ENCODE results near the gene DNAJC4. TPM values are rescaled to one million over a fixed set of nuclear protein-coding genes. Genes with fewer than 3 reads are reported as not detected.

Gene DNAJC4
- total and polyA plus RNA-seq, 2 of the 8 experiments (the other 6 are each of a cell fraction or from before 2014, with no cell fraction given) = 14.6 to 31.0 TPM

GRCh38 chr11:64218628-64219353 is 11.6 kb upstream of the DNAJC4 start:
- H2BK20ac ChIP-seq (ENCODE audit: low read length) = no peak overlapping the region
- H3K4ac ChIP-seq (replicated peaks; ENCODE audit: insufficient read length, low read depth, low read length) = no peak overlapping the region
- H2BK12ac ChIP-seq (ENCODE audit: low read depth, low read length) = no peak overlapping the region
- no peak overlapping the region for H3K4me3 ChIP-seq (ENCODE audit: extremely low read depth in 1 of 4, insufficient read depth in 2 of 4, low read depth in 3 of 4, low read length in 4 of 4)
- no peak overlapping the region for H3K18ac ChIP-seq (ENCODE audit: extremely low read depth, low read length)
- no peaks in the 10 kb centered on the region for H3K4me1 ChIP-seq (replicated peaks in 1 of 4; ENCODE audit: control insufficient read depth in 3 of 4, insufficient read depth in 4 of 4, low read length in 3 of 4)
- H3K9me3 ChIP-seq (ENCODE audit: insufficient read depth in 2 of 2, low read depth in 1 of 2, low read length in 1 of 2) = no peaks in the 10 kb centered on the region
- H2AK5ac ChIP-seq (ENCODE audit: low read depth, low read length) = no peak overlapping the region
- no peak overlapping the region for H3K4me2 ChIP-seq (ENCODE audit: insufficient read depth in 1 of 2, low read depth in 2 of 2, low read length in 2 of 2)
- no peak overlapping the region for H2AFZ ChIP-seq (ENCODE audit: low read length)
- ChIA-PET CTCF (ENCODE audit: partially characterized antibody) (interaction anchor here (0.6 to 7.0 kb wide), 5 partner anchors 10 to 241 kb away, joined by 3 to 68 read pairs (median 3); partner anchors contain the start of gene FERMT3), POLR2A (ENCODE audit: partially characterized antibody) (interaction anchor here (1.1 to 14.1 kb wide), 7 partner anchors 10 to 50 kb away, joined by 3 to 253 read pairs (median 4); partner anchors contain the start of genes FERMT3, STIP1 and VEGFB)
- no peak overlapping the region for H3K27ac ChIP-seq (ENCODE audit: low read depth, low read length)
- no peak overlapping the region for H4K8ac ChIP-seq (ENCODE audit: extremely low read depth, insufficient read depth, low read length)
- H3K9ac ChIP-seq (replicated peaks in 1 of 4; ENCODE audit: extremely low read depth in 1 of 4, low read depth in 3 of 4, low read length in 3 of 4) = no peak overlapping the region
- no peak overlapping the region for H2BK120ac ChIP-seq (replicated peaks; ENCODE audit: low read depth, low read length)
- peaks cover 0 to 7% (median 3%) of the 10 kb centered on the region in 4 experiments; a peak in 4 of 8 replicates for H3K36me3 ChIP-seq (ENCODE audit: control insufficient read depth in 2 of 4, insufficient read depth in 4 of 4, low read length in 3 of 4)
- H3K23me2 ChIP-seq (ENCODE audit: low read depth, low read length) = no peaks in the 10 kb centered on the region
- DNase-seq (ENCODE audit: low read depth in 1 of 2, low spot score in 2 of 2) = no peak
- H4K91ac ChIP-seq (replicated peaks; ENCODE audit: insufficient read length, low read length) = no peak overlapping the region
- H3K79me1 ChIP-seq (ENCODE audit: low read depth, low read length) = no peaks in the 10 kb centered on the region
- no peaks in the 10 kb centered on the region for H3K79me2 ChIP-seq (ENCODE audit: control insufficient read depth in 1 of 2, insufficient read depth in 2 of 2, low read length in 2 of 2)
- no peak for FAIRE-seq
- H3K27me3 ChIP-seq (replicated peaks in 1 of 4; ENCODE audit: control insufficient read depth in 3 of 4, extremely low read depth in 1 of 4, insufficient read depth in 3 of 4, low read length in 3 of 4) = no peaks in the 10 kb centered on the region
- peaks cover 2 to 8% of the 10 kb centered on the region in 2 experiments for H4K20me1 ChIP-seq (replicated peaks in 1 of 2; ENCODE audit: control insufficient read depth in 1 of 2, insufficient read depth in 2 of 2, low read length in 2 of 2)
- no peak overlapping the region for H3K14ac ChIP-seq (ENCODE audit: insufficient read length)
- no peak overlapping the region for H3K23ac ChIP-seq (ENCODE audit: insufficient read length)
- no peak overlapping the region for H2BK15ac ChIP-seq (ENCODE audit: low read length)
- H2BK5ac ChIP-seq (ENCODE audit: low read depth, low read length) = no peak overlapping the region
- H3K56ac ChIP-seq (replicated peaks; ENCODE audit: insufficient read length, low read depth, low read length) = no peak overlapping the region
- H4K5ac ChIP-seq (ENCODE audit: insufficient read length, low read depth, low read length) = no peak overlapping the region
- no peak for TF ChIP-seq TAF7 (optimal IDR thresholded peaks at IDR 0.05; ENCODE audit: borderline replicate concordance, low read depth, low read length)
- TF ChIP-seq CTBP2 (IDR thresholded peaks at IDR 0.05; ENCODE audit: borderline replicate concordance, insufficient read depth, insufficient read length, low read length) = no peak
- TF ChIP-seq, protein P1, sequence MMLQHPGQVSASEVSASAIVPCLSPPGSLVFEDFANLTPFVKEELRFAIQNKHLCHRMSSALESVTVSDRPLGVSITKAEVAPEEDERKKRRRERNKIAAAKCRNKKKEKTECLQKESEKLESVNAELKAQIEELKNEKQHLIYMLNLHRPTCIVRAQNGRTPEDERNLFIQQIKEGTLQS (IDR thresholded peaks at IDR 0.05; ENCODE audit: insufficient read depth, low read depth, low read length) = no peak
- 84% methylated on average over 11 of the region's 11 CpGs; no CpG with 5 or more reads in 1 of the 2 experiments for WGBS, 2 experiments (ENCODE audit: extremely low coverage in 1 of 2, insufficient coverage in 1 of 2, insufficient read length in 1 of 2, insufficient replicate concordance in 2 of 2, low coverage in 1 of 2, low lambda C conversion rate in 2 of 2, missing lambda C conversion rate in 1 of 2)

Measured in H1 (cell line).